ENCODE measurements around the gene INIP. TPM values are rescaled to one million over a fixed set of nuclear protein-coding genes. Genes with fewer than 3 reads are reported as not detected.
A peak's percentile ranks its signal among the peaks of the same experiment; 100 is the strongest.

The INIP gene
- polyA plus RNA-seq, 1 donor from 2014 or later, result 43.0 TPM

DNA sequence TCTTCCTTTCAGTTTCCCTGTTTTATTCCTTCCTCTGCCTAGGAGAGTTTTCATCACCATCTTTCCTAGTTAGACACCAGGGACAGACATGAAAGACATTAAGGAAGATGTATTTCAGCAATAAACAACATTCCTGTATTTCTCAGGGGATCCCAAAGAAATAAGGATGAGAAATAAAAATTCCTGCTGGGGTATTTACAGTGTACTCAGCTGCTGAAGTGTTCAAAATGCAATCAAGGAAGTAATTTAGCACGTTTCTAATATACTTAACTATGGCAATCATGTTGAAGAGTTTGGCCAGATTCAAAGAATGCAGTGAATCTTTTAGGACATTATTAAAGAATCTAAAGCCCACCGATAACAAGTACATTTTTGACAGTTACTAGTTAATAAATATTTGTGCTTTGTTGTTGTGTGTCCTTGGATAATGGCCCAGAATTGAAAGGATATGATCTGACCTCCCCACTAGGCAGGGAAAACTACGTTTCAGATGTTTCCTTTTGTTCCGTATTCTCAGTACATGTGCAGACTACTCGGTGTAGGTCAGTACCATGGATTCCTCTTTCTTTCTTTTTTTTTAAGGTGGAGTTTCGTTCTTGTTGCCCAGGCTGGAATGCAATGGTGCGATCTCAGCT, 46.8 kb downstream of the INIP start:
- no peak overlapping the region for H3K4me3 Mint-ChIP-seq
- H3K27ac Mint-ChIP-seq, result no peak overlapping the region
- H3K27me3 Mint-ChIP-seq, result peaks cover 2% of the 10 kb centered on the region
- H3K9me3 Mint-ChIP-seq, result peaks cover under 1 to 5% (median 2%) of the 10 kb centered on the region in 3 donors
- H3K36me3 Mint-ChIP-seq, result no peaks in the 10 kb centered on the region
- H3K4me1 Mint-ChIP-seq, result no peaks in the 10 kb centered on the region

DNA sequence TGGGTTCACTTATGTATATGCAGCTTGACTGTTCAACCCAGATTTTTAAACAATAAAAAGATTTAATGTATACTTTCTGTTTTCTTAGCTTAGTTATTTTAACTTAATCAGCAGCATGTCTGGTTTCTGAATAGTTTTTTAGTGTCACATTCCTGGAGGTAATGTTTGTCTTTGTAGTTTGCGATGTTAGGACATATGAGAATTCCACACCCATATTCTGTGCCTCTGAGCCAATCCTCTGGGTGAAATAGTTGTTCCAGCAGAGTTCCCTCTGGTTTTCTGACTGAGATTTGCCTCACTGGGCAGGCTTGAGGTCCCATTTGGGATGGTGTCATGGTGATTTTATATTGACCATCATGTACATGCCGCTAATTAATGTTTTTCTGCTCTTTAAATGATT, 48.6 kb downstream of the INIP start:
- H3K36me3 Mint-ChIP-seq, result no peaks in the 10 kb centered on the region
- no peak overlapping the region for H3K4me3 Mint-ChIP-seq
- peaks cover 0 to 5% (median 0%) of the 10 kb centered on the region in 3 donors for H3K9me3 Mint-ChIP-seq
- H3K27ac Mint-ChIP-seq, result no peak overlapping the region
- no peaks in the 10 kb centered on the region for H3K4me1 Mint-ChIP-seq
- peaks cover 2% of the 10 kb centered on the region for H3K27me3 Mint-ChIP-seq

GRCh38 chr9:112665347-112665746, 52.6 kb downstream of the INIP start:
- no peak overlapping the region for H3K4me3 Mint-ChIP-seq
- H3K4me1 Mint-ChIP-seq, result no peaks in the 10 kb centered on the region
- no peaks in the 10 kb centered on the region for H3K36me3 Mint-ChIP-seq
- H3K27ac Mint-ChIP-seq, result no peak overlapping the region
- no peaks in the 10 kb centered on the region for H3K9me3 Mint-ChIP-seq
- no peaks in the 10 kb centered on the region for H3K27me3 Mint-ChIP-seq

DNA sequence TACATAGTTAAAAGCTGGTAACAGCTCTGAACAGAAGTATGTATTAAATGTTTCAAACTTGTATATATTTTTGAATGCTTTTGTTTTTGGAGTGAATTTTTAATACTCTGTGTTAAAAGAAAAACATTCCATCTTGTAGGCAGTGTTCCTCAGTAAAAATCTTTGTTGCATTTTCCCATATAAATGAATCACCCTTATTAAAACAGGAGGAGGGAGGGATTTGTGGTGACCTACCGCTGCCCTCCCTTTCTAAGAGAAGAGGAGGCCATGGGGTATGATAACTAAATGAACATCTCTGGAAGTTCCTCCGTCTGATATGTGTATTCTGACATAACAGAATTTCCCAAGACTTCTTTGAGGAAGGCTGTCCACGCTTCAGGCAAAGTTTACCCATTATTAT, 53.4 kb downstream of the INIP start:
- no peaks in the 10 kb centered on the region for H3K27me3 Mint-ChIP-seq
- no peaks in the 10 kb centered on the region for H3K9me3 Mint-ChIP-seq
- no peaks in the 10 kb centered on the region for H3K4me1 Mint-ChIP-seq
- no peak overlapping the region for H3K27ac Mint-ChIP-seq
- no peaks in the 10 kb centered on the region for H3K36me3 Mint-ChIP-seq
- H3K4me3 Mint-ChIP-seq, result no peak overlapping the region

GRCh38 chr9:112663681-112664080, 54.2 kb downstream of the INIP start:
- Mint-ChIP-seq H3K4me3 (no peak overlapping the region), H3K9me3 (no peaks in the 10 kb centered on the region), H3K4me1 (no peaks in the 10 kb centered on the region), H3K27me3 (no peaks in the 10 kb centered on the region), H3K36me3 (no peaks in the 10 kb centered on the region), H3K27ac (no peak overlapping the region)

GRCh38 chr9:112659906-112660305, 58.0 kb downstream of the INIP start:
- Mint-ChIP-seq H3K36me3 (no peaks in the 10 kb centered on the region), H3K4me1 (no peaks in the 10 kb centered on the region), H3K27me3 (no peaks in the 10 kb centered on the region), H3K27ac (no peak overlapping the region), H3K9me3 (no peaks in the 10 kb centered on the region), H3K4me3 (no peak overlapping the region)

GRCh38 chr9:112655668-112656067, 62.2 kb downstream of the INIP start:
- H3K4me3 Mint-ChIP-seq, result no peak overlapping the region
- H3K4me1 Mint-ChIP-seq, result no peaks in the 10 kb centered on the region
- H3K9me3 Mint-ChIP-seq, result peaks cover 0 to 2% (median under 1%) of the 10 kb centered on the region in 3 donors
- H3K27me3 Mint-ChIP-seq, result no peaks in the 10 kb centered on the region
- no peak overlapping the region for H3K27ac Mint-ChIP-seq
- H3K36me3 Mint-ChIP-seq, result no peaks in the 10 kb centered on the region

DNA sequence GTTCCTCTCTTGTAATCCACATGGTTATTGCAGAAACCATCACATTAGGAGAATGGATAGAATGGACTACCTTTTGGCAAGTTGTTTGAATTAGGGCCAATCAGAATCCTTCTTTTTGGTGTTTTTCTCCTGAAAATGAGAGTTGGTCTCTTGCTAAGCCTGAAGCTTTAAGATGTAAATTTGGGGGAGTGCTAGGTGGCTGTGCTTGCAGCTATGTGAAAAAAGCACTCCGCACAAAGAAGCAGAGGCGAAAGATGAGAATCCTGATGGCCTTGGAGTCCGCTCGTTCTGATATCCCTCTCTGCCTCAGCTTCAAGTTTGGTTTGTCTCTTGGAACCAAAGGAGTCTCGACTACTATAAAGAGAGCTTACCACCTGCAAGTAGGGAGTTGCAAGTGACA, 63.6 kb downstream of the INIP start:
- no peaks in the 10 kb centered on the region for H3K36me3 Mint-ChIP-seq
- H3K27ac Mint-ChIP-seq, result no peak overlapping the region

GRCh38 chr9:112648624-112649023, 69.3 kb downstream of the INIP start:
- Mint-ChIP-seq H3K36me3 (peaks cover 12% of the 10 kb centered on the region), H3K27me3 (peaks cover 4% of the 10 kb centered on the region), H3K9me3 (peaks cover 13 to 31% (median 23%) of the 10 kb centered on the region in 3 donors), H3K27ac (no peak overlapping the region), H3K4me1 (no peaks in the 10 kb centered on the region), H3K4me3 (peak overlapping the region in 1 of 4 donors; percentile 23)

More for the DNA sequence above, 63.6 kb downstream of the INIP start:
- Mint-ChIP-seq H3K27me3 (no peaks in the 10 kb centered on the region), H3K4me1 (no peaks in the 10 kb centered on the region), H3K9me3 (peaks cover 0 to 15% (median 2%) of the 10 kb centered on the region in 3 donors), H3K4me3 (no peak overlapping the region)

DNA sequence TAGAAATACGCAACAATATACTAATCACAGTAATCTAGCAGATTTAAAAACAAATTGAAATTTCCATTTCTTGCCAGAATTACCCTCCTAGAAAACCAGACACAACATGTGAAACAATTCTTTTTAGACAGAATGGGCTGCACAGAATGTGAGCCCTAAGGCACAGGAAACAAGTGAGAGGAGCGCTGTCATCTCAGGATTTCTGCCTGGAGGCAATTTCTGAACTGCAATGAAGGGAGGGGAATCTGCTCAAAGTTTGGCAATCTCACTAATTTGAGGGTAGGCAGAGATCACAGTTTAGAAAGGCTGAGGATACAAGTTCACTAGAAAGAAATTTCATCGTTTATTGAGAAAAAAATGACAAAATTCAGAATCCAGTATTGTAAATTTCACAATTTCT, 70.3 kb downstream of the INIP start:
- no peaks in the 10 kb centered on the region for H3K4me1 Mint-ChIP-seq
- H3K4me3 Mint-ChIP-seq, result no peak overlapping the region
- peaks cover 14% of the 10 kb centered on the region for H3K36me3 Mint-ChIP-seq
- H3K9me3 Mint-ChIP-seq, result peaks cover 13 to 31% (median 23%) of the 10 kb centered on the region in 3 donors
- H3K27ac Mint-ChIP-seq, result no peak overlapping the region
- peaks cover 4% of the 10 kb centered on the region for H3K27me3 Mint-ChIP-seq

DNA sequence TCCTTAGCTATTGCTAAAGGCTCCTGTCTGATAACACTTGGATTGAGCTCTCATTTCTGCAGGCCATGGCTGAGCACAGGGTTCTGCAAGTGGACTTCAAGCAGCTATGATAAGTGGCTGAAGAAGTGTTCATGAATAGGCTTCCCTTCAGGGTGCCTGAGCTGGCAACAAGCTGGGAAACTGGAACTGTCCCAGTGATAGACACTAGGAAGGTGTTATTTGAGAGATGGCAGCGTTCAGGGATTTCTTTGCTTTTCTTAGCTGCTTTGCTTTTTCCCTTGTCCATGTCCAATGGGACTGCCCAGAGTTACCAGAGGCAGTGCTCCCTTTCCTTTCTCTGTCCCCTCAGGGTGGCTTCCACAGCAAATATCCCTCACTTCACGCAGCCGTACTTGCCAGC, 75.8 kb downstream of the INIP start:
- peaks cover 19% of the 10 kb centered on the region for H3K36me3 Mint-ChIP-seq
- peak overlapping the region in 1 of 4 donors; percentile 27 for H3K4me3 Mint-ChIP-seq
- no peaks in the 10 kb centered on the region for H3K4me1 Mint-ChIP-seq
- H3K27me3 Mint-ChIP-seq, result peaks cover 7% of the 10 kb centered on the region
- peaks cover 9 to 19% (median 18%) of the 10 kb centered on the region in 3 donors for H3K9me3 Mint-ChIP-seq
- H3K27ac Mint-ChIP-seq, result no peak overlapping the region

DNA sequence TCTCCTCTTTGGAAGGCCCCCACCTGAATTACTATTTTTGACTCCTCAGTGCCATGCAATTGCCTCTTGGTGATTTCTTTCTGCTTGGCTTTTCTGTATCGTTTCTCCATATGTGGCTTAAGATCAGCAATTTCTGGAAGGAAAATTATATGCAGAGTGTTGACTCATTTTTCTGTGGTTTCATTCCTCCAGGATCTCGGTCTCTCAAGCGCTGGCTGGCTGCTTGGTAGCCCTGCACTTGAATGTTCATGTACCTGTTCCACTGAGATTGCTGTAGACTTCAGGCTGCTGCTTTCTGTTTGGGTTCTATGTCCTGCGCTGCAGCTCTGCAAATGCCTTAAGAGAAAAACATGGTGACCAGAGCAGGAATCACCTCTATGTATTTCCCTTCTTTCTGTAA, 77.6 kb downstream of the INIP start:
- peaks cover 11% of the 10 kb centered on the region for H3K36me3 Mint-ChIP-seq
- H3K27ac Mint-ChIP-seq, result no peak overlapping the region
- H3K9me3 Mint-ChIP-seq, result peaks cover 6 to 18% (median 12%) of the 10 kb centered on the region in 3 donors
- H3K27me3 Mint-ChIP-seq, result peaks cover 7% of the 10 kb centered on the region
- H3K4me3 Mint-ChIP-seq, result peak overlapping the region in 1 of 4 donors; percentile 23
- H3K4me1 Mint-ChIP-seq, result no peaks in the 10 kb centered on the region

Other genes with a start within 250 kb of the INIP start
- 0.98 TPM for gene KIAA1958, start 231.3 kb downstream of the INIP start, polyA plus RNA-seq
- gene SNX30, start 32.6 kb upstream of the INIP start, polyA plus RNA-seq, result 1.4 TPM
- not detected for gene SLC46A2, start 172.8 kb upstream of the INIP start, polyA plus RNA-seq